ENCODE results near the gene DHDDS. TPM values are rescaled to one million over a fixed set of nuclear protein-coding genes. Genes with fewer than 3 reads are reported as not detected.

The DHDDS gene
- total and polyA plus RNA-seq, 2 of the 13 experiments (the other 11 are each of a cell fraction or from before 2014, with no cell fraction given), result 18.9 to 28.3 TPM

- ATAC-seq (peak; percentile 72), FAIRE-seq (peak; percentile 72), DNase-seq (ENCODE audit: low spot score) (peak; percentile 85)
- Histone ChIP-seq H3K27ac (ENCODE audit: extremely low read length, insufficient read depth, low read length) (peak overlapping the region; percentile 100), H2AFZ (ENCODE audit: low read length) (no peak overlapping the region), H3K9ac (ENCODE audit: insufficient read depth, low read depth, low read length) (peak overlapping the region; percentile 99), H3K9me3 (ENCODE audit: low read length) (no peaks in the 10 kb centered on the region), H4K20me1 (ENCODE audit: insufficient read depth, low read length) (peaks cover 12% of the 10 kb centered on the region), H3K79me2 (ENCODE audit: insufficient read depth, low read length) (peaks cover 18% of the 10 kb centered on the region), H3K4me1 (ENCODE audit: insufficient read depth, low read length) (peaks cover 31% of the 10 kb centered on the region), H3K4me2 (ENCODE audit: low read depth, low read length) (peak overlapping the region; percentile 84), H3K27me3 (ENCODE audit: control insufficient read depth in 1 of 2, insufficient read depth in 2 of 2, low read length in 2 of 2) (no peaks in the 10 kb centered on the region; a peak in 1 of 5 replicates), H3K4me3 (replicated peaks in 1 of 3; ENCODE audit: insufficient read depth in 1 of 3, low read depth in 2 of 3, low read length in 3 of 3) (peak overlapping the region; percentile 78 to 86 (median 85)), H3K36me3 (replicated peaks in 1 of 2; ENCODE audit: control insufficient read depth in 1 of 2, insufficient read depth in 2 of 2, low read length in 2 of 2) (peaks cover 3 to 49% of the 10 kb centered on the region in 2 experiments)
- ChIA-PET CTCF (ENCODE audit: low intra/inter-chr PET ratio, low total read pairs) (no interaction called here), POLR2A (interaction anchor here (0.8 to 3.1 kb wide), 3 partner anchors 8 to 41 kb away, joined by 4 to 29 read pairs (median 9); partner anchors contain the start of gene DHDDS)
- TSS peak; percentile 56 for BruUV-seq (replicated peaks)
- in situ Hi-C loops (cut with HindIII; ENCODE audit: extremely low pct_ligation_motif_present, low pct_unique_long_range_greater_than_20kb), result no loop called here
- 18% methylated on average over 21 of the region's 71 CpGs for WGBS (ENCODE audit: low lambda C conversion rate)
- intact Hi-C loops (cut with micrococcal nuclease; ENCODE audit: unreplicated experiment), result no loop called here
- no peak for TF ChIP-seq ZBED4 (CRISPR knock-in tag; IDR thresholded peaks at IDR 0.05; ENCODE audit: borderline replicate concordance)
- TF ChIP-seq CHD2 (IDR thresholded peaks at IDR 0.05; ENCODE audit: low read depth, low read length), result 0 out of 2 replicates have a peak, but pooled peaks have one; percentile 5
- TF ChIP-seq THYN1 (CRISPR knock-in tag; IDR thresholded peaks at IDR 0.05; ENCODE audit: borderline replicate concordance, low read depth), result 0 out of 2 replicates have a peak, but pooled peaks have one; percentile 18
- no peak for TF ChIP-seq CBX2 (IDR thresholded peaks at IDR 0.05; ENCODE audit: low read depth, low read length)
- no peak for TF ChIP-seq CBX2 (CRISPR knock-in tag; IDR thresholded peaks at IDR 0.05; ENCODE audit: low read depth)
- TF ChIP-seq CBX1 (IDR thresholded peaks at IDR 0.05; ENCODE audit: low read depth), result no peak
- no peak for TF ChIP-seq ZFP36L1 (CRISPR knock-in tag; IDR thresholded peaks at IDR 0.05)
- TF ChIP-seq ZNF501 (CRISPR knock-in tag; IDR thresholded peaks at IDR 0.05), result peak; percentile 68; the same call in 1 of the 2 replicates
- TF ChIP-seq ATF7-NPFF (CRISPR knock-in tag; IDR thresholded peaks at IDR 0.05; ENCODE audit: low read depth), result peak; percentile 64
- TF ChIP-seq TOPORS (CRISPR knock-in tag; IDR thresholded peaks at IDR 0.05), result peak; percentile 52; the same call in 1 of the 2 replicates
- no peak for TF ChIP-seq ZNF124 (CRISPR knock-in tag; IDR thresholded peaks at IDR 0.05)
- no peak for TF ChIP-seq ZIK1 (CRISPR knock-in tag; IDR thresholded peaks at IDR 0.05; ENCODE audit: borderline replicate concordance, low read depth)
- TF ChIP-seq ZBTB38 (CRISPR knock-in tag; IDR thresholded peaks at IDR 0.05), result peak; percentile 41; the same call in 1 of the 2 replicates
- peak in 1 of 2 experiments; percentile 12; a peak in 2 of 4 replicates for TF ChIP-seq POLR2A (IDR thresholded peaks at IDR 0.05; ENCODE audit: insufficient read depth in 1 of 2, low read depth in 2 of 2, low read length in 2 of 2)
- peak; percentile 78 for TF ChIP-seq HNF1B (CRISPR knock-in tag; IDR thresholded peaks at IDR 0.05)
- no peak; the same call in 1 of the 2 replicates for TF ChIP-seq NFYB (CRISPR knock-in tag; IDR thresholded peaks at IDR 0.05)
- no peak for TF ChIP-seq ZSCAN31 (CRISPR knock-in tag; IDR thresholded peaks at IDR 0.05; ENCODE audit: low read depth)
- TF ChIP-seq ZBTB42 (CRISPR knock-in tag; IDR thresholded peaks at IDR 0.05), result peak; percentile 53; the same call in 1 of the 2 replicates
- peak; percentile 39 for TF ChIP-seq RBM39 (IDR thresholded peaks at IDR 0.05; ENCODE audit: low read depth, low read length, poor library complexity, severe bottlenecking)
Observed at GRCh38 chr1:26472901-26473845, 41.1 kb downstream of the DHDDS start.
